Endothelial cell of umbilical vein (primary cell): ENCODE data around the gene THSD4. TPM values are rescaled to one million over a fixed set of nuclear protein-coding genes. Genes with fewer than 3 reads are reported as not detected.

Experiments
- BruUV-seq: library from RNA; stranded (reverse); fragments of 400-500 nt; replicated peaks from 2 replicates; lab custom pipeline; 2021; lab: Mats Ljungman, UMichigan
- CTCF ChIA-PET: fragments of 300-600, 350-600 bp; sonication (Branson Sonifier 250); formaldehyde crosslinking; loops from one replicate; lab custom pipeline; 2021; ENCODE audit warnings: antibody characterized with exemption, inconsistent platforms; lab: Charles Lee
- POLR2A ChIA-PET: fragments of 300-600, 350-600 bp; sonication (Branson Sonifier 250); formaldehyde crosslinking; loops from one replicate; lab custom pipeline; 2021; ENCODE audit warnings: antibody characterized with exemption, inconsistent platforms; lab: Charles Lee
- DNase-seq: peaks from one replicate; pipeline ENCODE4 v3.0.0-alpha.2; 2011; ENCODE audit warnings: low read depth, low spot score
- FAIRE-seq: peaks from 2 replicates; lab custom pipeline; 2011; peaks lifted over from hg19 to GRCh38; lab: Jason Lieb, UNC
- H2AFZ ChIP-seq: 2 replicates; pipeline ENCODE4 v1.6.0; 2012; ENCODE audit warnings: low read depth, low read length, control low read depth, inconsistent platforms
- H3K27ac ChIP-seq: 2 replicates; pipeline ENCODE4 v1.5.1; 2011; ENCODE audit warnings: low read depth, mild to moderate bottlenecking, control low read depth, low read length, moderate library complexity; ENCODE audit not compliant: insufficient read depth
- H3K27me3 ChIP-seq, 2 experiments: 2 replicates each; pipeline versions ENCODE4 v1.6.0 to v1.6.1; 2011; ENCODE audit warnings: low read length in 2 of 2, mixed read lengths in 1 of 2; ENCODE audit not compliant: control insufficient read depth in 2 of 2, insufficient read depth in 2 of 2
- H3K36me3 ChIP-seq, 2 experiments: 2 replicates in 1 of 2; 3 replicates in 1 of 2; pipeline ENCODE4 v1.5.1; 2011; ENCODE audit warnings: low read length in 2 of 2, mild to moderate bottlenecking in 1 of 2, moderate library complexity in 1 of 2; ENCODE audit not compliant: control insufficient read depth in 2 of 2, insufficient read depth in 2 of 2; ENCODE audit errors: extremely low read depth in 1 of 2
- H3K4me1 ChIP-seq: 3 replicates; pipeline ENCODE4 v1.5.1; 2011; ENCODE audit warnings: mild to moderate bottlenecking, low read length; ENCODE audit not compliant: control insufficient read depth, insufficient read depth; ENCODE audit errors: extremely low read depth
- H3K4me2 ChIP-seq: 2 replicates; pipeline ENCODE4 v1.6.1; 2011; ENCODE audit warnings: low read length, control low read depth, mixed read lengths; ENCODE audit not compliant: insufficient read depth
- H3K4me3 ChIP-seq, 3 experiments: fragments of 200-600 bp in 1 of 3; sonication (generic), shearing (Covaris generic) in 1 of 3; replicated peaks in 1 of 3; 2 replicates each; pipeline ENCODE4 v1.5.1; 2011 to 2016; ENCODE audit warnings: control low read depth in 3 of 3, low read length in 3 of 3, mild to moderate bottlenecking in 2 of 3, inconsistent platforms in 1 of 3, low read depth in 1 of 3, moderate library complexity in 1 of 3; ENCODE audit not compliant: insufficient read depth in 1 of 3
- H3K79me2 ChIP-seq: 2 replicates; pipeline ENCODE4 v1.6.0; 2012; ENCODE audit warnings: low read length, inconsistent platforms; ENCODE audit not compliant: control insufficient read depth, insufficient read depth
- H3K9ac ChIP-seq: replicated peaks from 2 replicates; pipeline ENCODE3; 2011; ENCODE audit warnings: low read length, control low read depth; ENCODE audit not compliant: insufficient read depth; ENCODE audit errors: extremely low read depth
- H3K9me1 ChIP-seq: replicated peaks from 3 replicates; pipeline ENCODE4 v1.6.0; 2011; ENCODE audit warnings: mild to moderate bottlenecking, low read length; ENCODE audit not compliant: control insufficient read depth, insufficient read depth; ENCODE audit errors: extremely low read depth
- H3K9me3 ChIP-seq: replicated peaks from 2 replicates; pipeline ENCODE4 v1.5.1; 2012; ENCODE audit warnings: low read length, inconsistent platforms; ENCODE audit not compliant: control insufficient read depth, insufficient read depth
- H4K20me1 ChIP-seq: replicated peaks from 2 replicates; pipeline ENCODE3; 2011; ENCODE audit warnings: mild to moderate bottlenecking, low read length; ENCODE audit not compliant: control insufficient read depth, insufficient read depth; ENCODE audit errors: extremely low read depth
- EZH2 ChIP-seq: IDR thresholded peaks from 2 replicates; pipeline ENCODE4 v1.6.1; 2012; ENCODE audit warnings: borderline replicate concordance, low read depth, mild to moderate bottlenecking, moderate library complexity, low read length, inconsistent platforms; ENCODE audit not compliant: severe bottlenecking
- FOS ChIP-seq: IDR thresholded peaks from 2 replicates; pipeline ENCODE4 v1.6.1; 2011; ENCODE audit warnings: mild to moderate bottlenecking, low read length, moderate library complexity, borderline replicate concordance; ENCODE audit not compliant: insufficient read depth
- GATA2 ChIP-seq: IDR thresholded peaks from 2 replicates; pipeline ENCODE4 v1.7.0; 2011; ENCODE audit warnings: low read depth, mild to moderate bottlenecking, moderate library complexity, mixed read lengths, low read length; ENCODE audit not compliant: insufficient read length, insufficient read depth
- JUN ChIP-seq: IDR thresholded peaks from 2 replicates; pipeline ENCODE4 v1.6.1; 2011; ENCODE audit warnings: borderline replicate concordance, low read depth; ENCODE audit not compliant: insufficient read length, insufficient read depth
- MAX ChIP-seq: IDR thresholded peaks from 2 replicates; pipeline ENCODE4 v1.6.1; 2011; ENCODE audit not compliant: insufficient read depth, insufficient read length
- MYC ChIP-seq: IDR thresholded peaks from one replicate; pipeline ENCODE4 v1.6.1; 2011; ENCODE audit warnings: mild to moderate bottlenecking, low read depth, low read length
- POLR2A ChIP-seq: IDR thresholded peaks from 2 replicates; pipeline ENCODE4 v1.6.1; 2012; ENCODE audit warnings: low read depth, mild to moderate bottlenecking, control low read depth, low read length
- POLR2AphosphoS5 ChIP-seq: IDR thresholded peaks from 2 replicates; pipeline ENCODE4 v1.6.1; 2012; ENCODE audit warnings: low read depth, mild to moderate bottlenecking, control low read depth, low read length, moderate library complexity; ENCODE audit not compliant: insufficient read depth
- dilution Hi-C: fragments of 300-500 bp; cut with MboI; formaldehyde crosslinking; loops from one replicate; pipeline ENCODE4 v1.15.0; 2019; ENCODE audit warnings: low sequenced_read_pairs; ENCODE audit not compliant: extremely low pct_ligation_motif_present
- intact Hi-C: fragments of 100-400 bp; cut with micrococcal nuclease; formaldehyde crosslinking; loops from one replicate; pipeline ENCODE4 v1.10.0; 2022
- polyA plus RNA-seq, 4 experiments: library from polyadenylated mRNA; depleted of rRNA in 3 of 4; stranded (reverse) in 3 of 4; unstranded in 1 of 4; fragments of >200 nt; gene quantifications; 2 replicates each; pipeline versions ENCODE4 v1.2.1 to v1.2.3, GENCODE V29; 2011 to 2012; ENCODE audit warnings: missing spikeins in 1 of 4
- total RNA-seq: library from RNA; stranded (reverse); gene quantifications from 2 replicates; pipeline ENCODE4 v1.2.3, GENCODE V29; 2021
- TF ChIP-seq, protein P1 (sequence below), 2 donors: IDR thresholded peaks; 1 replicate in 1 of 2; 2 replicates in 1 of 2; pipeline ENCODE4 v1.5.1; 2011; ENCODE audit warnings: low read length in 2 of 2, mild to moderate bottlenecking in 2 of 2, moderate library complexity in 2 of 2, control low read depth in 1 of 2, inconsistent platforms in 1 of 2, low read depth in 1 of 2; ENCODE audit not compliant: insufficient read depth in 1 of 2; ENCODE audit errors: extremely low read depth in 1 of 2

The THSD4 gene
- total and polyA plus RNA-seq, 2 donors (not counting 3 experiments of a cell fraction or from before 2014, with no cell fraction given) = 9.9 to 25.4 TPM

DNA sequence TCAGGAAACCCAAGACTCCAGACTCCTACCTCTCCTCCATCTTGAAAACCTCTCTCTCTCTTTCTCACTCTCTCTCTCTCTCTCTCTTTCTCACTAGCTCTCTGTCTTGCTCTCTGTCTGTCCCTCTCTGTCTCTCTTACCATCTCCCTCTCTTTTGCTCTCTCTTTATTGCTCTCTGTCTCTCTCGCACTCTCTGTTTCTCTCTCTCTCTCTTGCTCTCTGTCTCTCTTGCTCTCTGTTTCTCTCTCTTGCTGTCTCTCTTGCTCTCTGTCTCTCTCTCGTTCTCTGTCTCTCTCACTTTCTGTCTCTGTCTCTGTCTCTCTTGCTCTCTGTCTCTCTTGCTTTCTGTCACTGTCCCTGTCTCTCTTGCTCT, 620.1 kb downstream of the THSD4 start:
- no peaks in the 10 kb centered on the region for H3K9me3 ChIP-seq
- H3K4me2 ChIP-seq = no peak overlapping the region
- TF ChIP-seq GATA2 = no peak
- TF ChIP-seq POLR2A = no peak
- TF ChIP-seq FOS = no peak
- no peak for TF ChIP-seq MYC
- TF ChIP-seq, protein P1, sequence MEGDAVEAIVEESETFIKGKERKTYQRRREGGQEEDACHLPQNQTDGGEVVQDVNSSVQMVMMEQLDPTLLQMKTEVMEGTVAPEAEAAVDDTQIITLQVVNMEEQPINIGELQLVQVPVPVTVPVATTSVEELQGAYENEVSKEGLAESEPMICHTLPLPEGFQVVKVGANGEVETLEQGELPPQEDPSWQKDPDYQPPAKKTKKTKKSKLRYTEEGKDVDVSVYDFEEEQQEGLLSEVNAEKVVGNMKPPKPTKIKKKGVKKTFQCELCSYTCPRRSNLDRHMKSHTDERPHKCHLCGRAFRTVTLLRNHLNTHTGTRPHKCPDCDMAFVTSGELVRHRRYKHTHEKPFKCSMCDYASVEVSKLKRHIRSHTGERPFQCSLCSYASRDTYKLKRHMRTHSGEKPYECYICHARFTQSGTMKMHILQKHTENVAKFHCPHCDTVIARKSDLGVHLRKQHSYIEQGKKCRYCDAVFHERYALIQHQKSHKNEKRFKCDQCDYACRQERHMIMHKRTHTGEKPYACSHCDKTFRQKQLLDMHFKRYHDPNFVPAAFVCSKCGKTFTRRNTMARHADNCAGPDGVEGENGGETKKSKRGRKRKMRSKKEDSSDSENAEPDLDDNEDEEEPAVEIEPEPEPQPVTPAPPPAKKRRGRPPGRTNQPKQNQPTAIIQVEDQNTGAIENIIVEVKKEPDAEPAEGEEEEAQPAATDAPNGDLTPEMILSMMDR (IDR thresholded peaks at IDR 0.05; ENCODE audit: extremely low read depth in 1 of 2, insufficient read depth in 1 of 2, low read depth in 1 of 2, low read length in 2 of 2) = no peak
- no peak for TF ChIP-seq POLR2AphosphoS5
- TF ChIP-seq EZH2 = no peak
- TF ChIP-seq JUN = no peak
- no peak for TF ChIP-seq MAX
- no TSS peak for BruUV-seq
- FAIRE-seq = no peak
- ChIA-PET POLR2A (no interaction called here), CTCF (no interaction called here)
- H3K4me3 ChIP-seq = no peak overlapping the region
- no peaks in the 10 kb centered on the region for H3K9me1 ChIP-seq
- no peak overlapping the region for H2AFZ ChIP-seq
- no peaks in the 10 kb centered on the region for H3K79me2 ChIP-seq
- intact Hi-C loops (loop anchor here (10.0 kb wide), 1 partner anchor 351 kb away; no protein-coding TSS in a partner anchor), dilution Hi-C loops (no loop called here)
- no peaks in the 10 kb centered on the region for H3K4me1 ChIP-seq
- H3K36me3 ChIP-seq = no peaks in the 10 kb centered on the region
- no peaks in the 10 kb centered on the region for H4K20me1 ChIP-seq
- no peak overlapping the region for H3K27ac ChIP-seq
- H3K27me3 ChIP-seq = peaks cover 0 to 6% of the 10 kb centered on the region in 2 experiments
- H3K9ac ChIP-seq = no peak overlapping the region
- no peak for DNase-seq
